HEK293 (cell line): ENCODE data around the gene EDDM13.

Experiments
- YY1 ChIP-seq: fragments of 450-650 bp; formaldehyde crosslinking; IDR thresholded peaks from 2 replicates; pipeline ENCODE4 v1.5.1; 2018; ENCODE audit warnings: missing biosample characterization, missing genetic modification characterization
- ZEB2 ChIP-seq: fragments of 450-650 bp; formaldehyde crosslinking; IDR thresholded peaks from 2 replicates; pipeline ENCODE4 v1.5.1; 2016; ENCODE audit warnings: missing biosample characterization, missing genetic modification characterization
- ZNF426 ChIP-seq: fragments of 450-650 bp; formaldehyde crosslinking; IDR thresholded peaks from 2 replicates; pipeline ENCODE4 v1.5.1; 2017; ENCODE audit warnings: missing biosample characterization, missing genetic modification characterization, mild to moderate bottlenecking, inconsistent platforms, moderate library complexity
- ZNF549 ChIP-seq: fragments of 450-650 bp; IDR thresholded peaks from 2 replicates; pipeline ENCODE4 v1.5.1; 2018; ENCODE audit warnings: missing biosample characterization, missing genetic modification characterization, mild to moderate bottlenecking, inconsistent platforms, moderate library complexity

GRCh38 chr19:56222901-56223300 lies 49.6 kb upstream of the EDDM13 start:
- no peak for TF ChIP-seq YY1
- TF ChIP-seq ZNF549 (tag by site-specific recombination), result no peak
- TF ChIP-seq ZEB2 (tag by site-specific recombination), result no peak
- TF ChIP-seq ZNF426 (tag by site-specific recombination), result no peak
